Thyroid gland (tissue), 4 donors: Measurements from ENCODE around the gene ZNF491. TPM values are rescaled to one million over a fixed set of nuclear protein-coding genes. Genes with fewer than 3 reads are reported as not detected.
"Not testable (repeated sequence)": the region's sequence is repeated elsewhere in the genome, so short reads cannot be mapped to it uniquely, and the experiment has no call there.

ENCODE experiments used
- DNase-seq, 2 donors: peaks; one replicate each; pipeline ENCODE4 v3.0.0-alpha.2; 2019
- H3K27ac ChIP-seq, 3 donors: fragments of 200-600 bp; sonication (generic); 1 replicate in 2 of 3; 2 replicates in 1 of 3; pipeline ENCODE4 v1.5.1; 2016 to 2019; ENCODE audit warnings: mild to moderate bottlenecking in 1 of 3, moderate library complexity in 1 of 3
- H3K27me3 ChIP-seq: fragments of 200-600 bp; sonication (generic); one replicate; pipeline ENCODE4 v1.5.1; 2019
- H3K36me3 ChIP-seq, 2 donors: fragments of 200-600 bp; sonication (generic); one replicate each; pipeline ENCODE4 v1.5.1; 2016 to 2019
- H3K4me1 ChIP-seq, 2 donors: fragments of 200-600 bp; sonication (generic); one replicate each; pipeline ENCODE4 v1.5.1; 2017 to 2019
- H3K4me3 ChIP-seq, 3 donors: fragments of 200-600 bp; sonication (generic); replicated peaks in 1 of 3; 1 replicate in 2 of 3; 2 replicates in 1 of 3; pipeline ENCODE4 v1.5.1; 2016; ENCODE audit warnings: mild to moderate bottlenecking in 1 of 3
- H3K9me3 ChIP-seq: fragments of 200-600 bp; sonication (generic); one replicate; pipeline ENCODE4 v1.5.1; 2017
- CTCF ChIP-seq, 6 experiments: fragments of 200-600 bp in 3 of 6; fragments of 450-650 bp in 3 of 6; sonication (generic) in 3 of 6; IDR thresholded peaks; one replicate each; pipeline ENCODE4 v1.5.1; 2016 to 2019; ENCODE audit warnings: antibody characterized with exemption in 6 of 6, mild to moderate bottlenecking in 2 of 6, inconsistent platforms in 1 of 6, moderate library complexity in 1 of 6
- POLR2A ChIP-seq, 2 donors: fragments of 450-650 bp; IDR thresholded peaks; one replicate each; pipeline ENCODE4 v1.6.1; 2017; ENCODE audit warnings: antibody characterized with exemption in 2 of 2, mild to moderate bottlenecking in 2 of 2, moderate library complexity in 1 of 2
- WGBS, 2 donors: methylation state at CpG; one replicate each; pipeline ENCODE4 v1.1.5; 2017; 5-methylcytosine and 5-hydroxymethylcytosine counted together
- intact Hi-C: fragments of 100-400 bp; cut with DNase I; formaldehyde crosslinking; loops from one replicate; pipeline ENCODE4 v1.15.1; 2023
- total RNA-seq, 4 donors: library from RNA; depleted of rRNA; stranded (reverse); fragments of >200 nt; gene quantifications; one replicate each; pipeline ENCODE4 v1.2.3, GENCODE V29; 2016

The ZNF491 gene
- total RNA-seq, 4 donors from 2014 or later, result 2.9 to 3.2 (median 3.1) TPM

DNA sequence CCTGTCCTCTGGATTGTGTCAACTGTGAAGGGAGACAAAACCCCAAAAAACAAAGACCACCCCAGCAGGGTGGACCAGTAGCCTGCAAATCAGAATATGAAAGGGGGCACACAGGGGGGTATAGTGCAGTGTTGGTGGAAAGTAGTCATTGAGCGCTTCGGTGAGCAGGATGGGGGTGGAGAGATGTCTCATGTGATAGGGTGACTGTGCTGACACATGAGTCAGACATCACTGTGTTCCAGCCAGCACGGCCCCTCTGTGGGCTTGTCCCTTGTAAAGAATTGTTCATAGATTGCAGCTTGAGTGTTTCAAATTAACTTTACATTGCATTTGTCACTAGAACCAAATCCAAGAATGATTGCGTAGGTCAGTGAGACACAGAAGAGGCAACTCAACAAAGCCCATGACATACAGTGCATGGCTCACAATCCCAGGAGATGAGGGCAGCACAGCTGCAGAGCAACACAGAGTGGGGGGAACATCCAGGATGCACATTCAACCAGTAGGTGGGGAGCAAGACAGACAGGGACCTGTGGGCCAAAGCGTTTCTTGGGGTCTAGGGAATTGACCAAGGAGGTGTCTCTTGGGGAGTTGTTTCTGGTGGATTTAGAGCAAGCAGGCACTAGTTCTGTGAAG, 23.3 kb downstream of the ZNF491 start:
- no peaks in the 10 kb centered on the region for H3K27me3 ChIP-seq
- H3K4me3 ChIP-seq, result no peak overlapping the region
- no peak overlapping the region for H3K27ac ChIP-seq
- intact Hi-C loops, result no loop called here
- DNase-seq, result no peak
- 88 to 95% methylated on average over 5 of the region's 5 CpGs for WGBS, 2 donors
- no peaks in the 10 kb centered on the region for H3K9me3 ChIP-seq
- TF ChIP-seq POLR2A (IDR thresholded peaks at IDR 0.05), result no peak
- TF ChIP-seq CTCF (IDR thresholded peaks at IDR 0.05), result no peak
- H3K4me1 ChIP-seq, result no peaks in the 10 kb centered on the region
- H3K36me3 ChIP-seq, result no peaks in the 10 kb centered on the region

GRCh38 chr19:11828957-11829876, 30.9 kb downstream of the ZNF491 start:
- 94 to 96% methylated on average over 7 of the region's 7 CpGs for WGBS, 2 donors
- H3K27ac ChIP-seq, H3K4me1 ChIP-seq, intact Hi-C loops, H3K9me3 ChIP-seq, H3K27me3 ChIP-seq, DNase-seq, H3K4me3 ChIP-seq: not testable (repeated sequence)
- H3K36me3 ChIP-seq, result peaks cover 20 to 26% of the 10 kb centered on the region in 2 donors

GRCh38 chr19:11832253-11832912, 34.1 kb downstream of the ZNF491 start:
- no peak overlapping the region for H3K4me3 ChIP-seq
- no peaks in the 10 kb centered on the region for H3K9me3 ChIP-seq

DNA sequence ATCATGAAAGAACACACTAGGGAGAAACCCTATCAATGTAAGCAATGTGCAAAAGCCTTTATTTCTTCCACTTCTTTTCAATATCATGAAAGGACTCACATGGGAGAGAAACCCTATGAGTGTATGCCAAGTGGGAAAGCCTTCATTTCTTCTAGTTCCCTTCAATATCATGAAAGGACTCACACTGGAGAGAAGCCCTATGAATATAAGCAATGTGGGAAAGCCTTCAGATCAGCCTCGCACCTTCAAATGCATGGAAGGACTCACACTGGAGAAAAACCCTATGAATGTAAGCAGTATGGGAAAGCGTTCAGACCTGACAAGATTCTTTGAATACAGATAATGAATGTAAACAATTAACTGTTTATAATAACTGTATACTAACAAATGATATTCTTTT, 35.2 kb downstream of the ZNF491 start:
- WGBS, 2 donors, result 96 to 97% methylated on average over 2 of the region's 2 CpGs
- no peaks in the 10 kb centered on the region for H3K27me3 ChIP-seq
- TF ChIP-seq POLR2A (IDR thresholded peaks at IDR 0.05) (no peak), CTCF (IDR thresholded peaks at IDR 0.05) (no peak)
- H3K9me3 ChIP-seq, result no peaks in the 10 kb centered on the region
- intact Hi-C loops, result no loop called here
- no peak overlapping the region for H3K4me3 ChIP-seq
- H3K27ac ChIP-seq, result no peak overlapping the region
- no peak for DNase-seq
- H3K36me3 ChIP-seq, result peaks cover 20 to 26% of the 10 kb centered on the region in 2 donors
- no peaks in the 10 kb centered on the region for H3K4me1 ChIP-seq

More at GRCh38 chr19:11832253-11832912, 34.1 kb downstream of the ZNF491 start:
- Histone ChIP-seq H3K27me3 (no peaks in the 10 kb centered on the region), H3K4me1 (no peaks in the 10 kb centered on the region), H3K27ac (no peak overlapping the region), H3K36me3 (peaks cover 20 to 26% of the 10 kb centered on the region in 2 donors)
- no peak for DNase-seq
- intact Hi-C loops, result no loop called here
- WGBS, 2 donors, result 96 to 97% methylated on average over 8 of the region's 8 CpGs
- no peak for TF ChIP-seq POLR2A (IDR thresholded peaks at IDR 0.05)
- no peak for TF ChIP-seq CTCF (IDR thresholded peaks at IDR 0.05)

DNA sequence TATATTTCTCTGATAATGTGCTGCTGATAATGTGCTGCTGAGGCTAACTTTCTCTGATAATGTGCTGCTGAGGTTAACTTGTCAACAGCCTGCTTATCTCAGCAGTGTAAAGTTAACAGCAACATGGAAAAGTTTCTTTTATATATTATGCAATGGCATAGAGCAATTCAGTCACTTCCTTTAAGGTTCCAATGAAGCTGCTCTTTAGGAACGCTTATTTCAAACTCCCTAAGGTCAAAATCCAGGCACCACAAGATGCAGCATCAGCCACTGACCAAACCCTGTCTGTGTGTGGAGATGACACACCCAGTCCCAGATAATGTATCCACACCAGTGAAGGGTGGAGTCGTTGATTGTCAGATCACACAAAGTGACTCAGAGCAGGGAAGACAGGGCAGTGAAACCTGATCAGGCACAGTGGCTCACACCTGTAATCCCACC, 37.3 kb downstream of the ZNF491 start:
- intact Hi-C loops, H3K4me1 ChIP-seq, H3K27ac ChIP-seq, H3K27me3 ChIP-seq, H3K9me3 ChIP-seq, H3K4me3 ChIP-seq, DNase-seq: not testable (repeated sequence)
- 91 to 100% methylated on average over 2 of the region's 2 CpGs for WGBS, 2 donors
- peaks cover 20 to 26% of the 10 kb centered on the region in 2 donors for H3K36me3 ChIP-seq
